ENCODE results near the gene KLHL12.

DNA sequence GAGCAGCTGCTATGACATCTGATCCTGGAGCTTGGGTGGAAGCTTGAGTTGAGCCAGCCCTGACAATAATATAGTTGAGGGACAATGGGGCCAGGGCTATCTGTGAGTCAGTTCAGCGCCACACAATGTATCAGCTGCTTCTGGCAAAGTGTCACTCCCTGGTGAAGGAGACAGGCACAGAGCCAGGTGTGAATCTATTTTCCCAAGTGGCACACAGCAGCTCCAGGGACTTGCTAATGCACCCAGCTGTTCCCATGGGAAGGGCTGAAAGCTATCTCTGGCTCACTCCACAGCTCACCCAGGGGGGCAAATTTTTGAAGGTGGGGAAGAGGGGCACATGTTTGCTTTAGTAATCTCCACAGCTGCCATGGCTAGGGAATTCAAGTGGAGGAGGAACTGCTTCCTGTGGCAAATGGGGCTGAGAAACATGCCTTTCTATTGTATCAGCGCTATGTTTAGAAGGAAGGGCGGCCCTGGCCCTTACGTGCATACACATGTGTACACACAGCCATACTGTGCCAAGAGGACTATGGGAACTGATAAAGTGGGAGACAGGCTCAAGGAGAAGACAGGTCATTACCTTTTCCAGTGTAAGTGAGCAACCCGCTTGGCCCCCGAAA is 37.9 kb upstream of the KLHL12 start:
- TF ChIP-seq CTCF (IDR thresholded peaks at IDR 0.05) (no peak), POLR2A (IDR thresholded peaks at IDR 0.05) (no peak)

Data from lower leg skin (tissue), 3 donors.